Thyroid gland (tissue), 4 donors: ENCODE results near the gene HIC1.

Source experiments
- CTCF ChIP-seq, 6 experiments: fragments of 200-600 bp in 3 of 6; fragments of 450-650 bp in 3 of 6; sonication (generic) in 3 of 6; IDR thresholded peaks; one replicate each; pipeline ENCODE4 v1.5.1; 2016 to 2019; ENCODE audit warnings: antibody characterized with exemption in 6 of 6, mild to moderate bottlenecking in 2 of 6, inconsistent platforms in 1 of 6, moderate library complexity in 1 of 6
- POLR2A ChIP-seq, 2 donors: fragments of 450-650 bp; IDR thresholded peaks; one replicate each; pipeline ENCODE4 v1.6.1; 2017; ENCODE audit warnings: antibody characterized with exemption in 2 of 2, mild to moderate bottlenecking in 2 of 2, moderate library complexity in 1 of 2

DNA sequence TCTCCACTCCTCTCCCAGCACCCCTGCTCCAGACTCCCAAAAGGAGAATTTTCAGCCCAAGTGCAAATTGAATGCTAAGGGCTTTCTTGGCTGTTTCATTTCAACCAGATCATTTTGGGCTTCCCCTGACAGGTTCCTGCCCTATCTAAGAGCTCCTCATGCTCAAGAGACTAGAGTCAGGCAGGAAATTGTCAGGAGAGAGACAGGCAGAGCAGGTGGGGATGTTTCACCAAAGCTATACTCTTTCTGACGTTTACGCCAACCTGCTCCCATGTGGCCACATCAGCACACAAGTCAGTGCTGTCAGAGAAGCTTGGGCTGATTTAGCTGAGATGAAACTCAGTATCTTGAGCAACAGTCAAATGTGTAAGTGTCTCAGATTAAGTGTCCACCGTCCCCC lies 31.4 kb downstream of the HIC1 start:
- TF ChIP-seq CTCF (IDR thresholded peaks at IDR 0.05) (no peak), POLR2A (IDR thresholded peaks at IDR 0.05) (no peak)
